GM19395 (cell line): Measurements from ENCODE around the gene VWA1.

Experiments used
- ATAC-seq: cut with Tn5 transposase; IDR thresholded peaks from one replicate; pipeline ENCODE4 v1.9.1; 2021; ENCODE audit warnings: mild to moderate bottlenecking, moderate library complexity; ENCODE audit not compliant: unreplicated experiment

Gene VWA1

GRCh38 chr1:1435106-1435903 lies at the start of gene VWA1:
TSS of gene VWA1 (plus strand) at chr1:1435690. CDS start at chr1:1435749, 59 bp downstream.
- no peak for ATAC-seq

DNA sequence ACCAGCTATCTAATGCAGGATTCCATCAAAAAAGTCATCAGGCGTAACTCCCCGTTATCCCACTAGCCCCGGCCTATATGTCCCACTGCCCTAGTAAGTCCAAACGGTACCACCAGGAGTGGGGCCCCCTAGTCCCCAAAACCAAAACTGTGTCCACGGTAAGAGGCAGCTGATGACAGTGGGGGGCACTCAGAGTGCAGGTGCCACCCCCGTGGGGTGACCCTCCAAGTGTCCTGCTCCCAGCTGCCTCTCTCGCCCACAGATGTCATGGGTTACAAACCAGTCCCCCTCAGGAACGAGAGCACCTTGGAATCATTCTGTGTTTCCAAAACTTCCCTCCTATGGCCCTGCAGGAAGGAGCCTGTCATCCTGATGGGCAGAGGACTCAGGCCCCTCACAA lies 49.6 kb upstream of the VWA1 start:
- ATAC-seq: no peak

DNA sequence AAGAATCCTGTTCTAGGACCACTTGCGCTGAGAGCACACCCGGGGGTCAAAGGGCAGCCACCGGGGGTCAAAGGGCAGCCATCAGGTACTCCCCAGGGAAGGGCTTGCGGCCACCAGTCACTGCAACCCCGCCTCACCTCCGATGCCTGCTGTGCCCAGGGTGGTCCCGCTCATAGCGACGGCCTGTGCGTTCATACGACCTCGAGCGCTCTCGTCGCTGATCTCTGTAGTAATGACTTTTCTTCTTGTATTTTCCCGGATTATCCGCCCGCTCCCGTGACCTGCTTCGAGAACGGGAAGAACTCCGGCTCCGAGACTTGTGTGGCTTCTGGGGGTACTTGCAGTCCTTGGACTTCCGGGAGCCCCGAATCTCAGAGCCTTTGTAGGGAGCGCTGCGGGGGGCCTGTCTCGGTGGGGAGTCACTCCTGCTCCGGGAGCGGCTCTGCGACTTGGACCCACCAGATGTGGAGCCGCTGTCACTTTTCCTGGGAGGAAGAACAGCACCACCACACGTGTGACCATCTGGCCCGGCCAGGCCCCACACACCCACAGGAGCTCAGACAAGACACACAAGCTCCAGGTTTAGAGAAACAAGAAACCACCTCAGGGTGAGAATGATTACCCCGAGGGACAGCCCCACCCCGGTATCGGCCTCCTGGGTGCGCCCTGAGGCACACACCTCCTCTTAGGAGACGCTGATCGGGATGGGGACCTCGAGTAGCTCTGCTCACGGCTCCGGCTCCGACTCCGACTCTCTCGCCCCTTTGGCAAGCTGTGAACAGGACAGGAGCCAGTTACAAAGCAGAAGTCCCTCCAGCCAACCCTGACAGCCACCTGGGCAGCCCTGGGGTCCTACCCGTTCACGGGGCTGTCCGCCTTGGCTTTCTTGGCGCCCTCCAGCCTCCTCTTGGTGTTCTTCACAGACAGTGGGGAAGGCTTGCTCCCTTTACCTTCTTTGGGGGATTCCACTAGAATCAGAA lies 48.1 kb upstream of the VWA1 start:
- ATAC-seq: no peak

DNA sequence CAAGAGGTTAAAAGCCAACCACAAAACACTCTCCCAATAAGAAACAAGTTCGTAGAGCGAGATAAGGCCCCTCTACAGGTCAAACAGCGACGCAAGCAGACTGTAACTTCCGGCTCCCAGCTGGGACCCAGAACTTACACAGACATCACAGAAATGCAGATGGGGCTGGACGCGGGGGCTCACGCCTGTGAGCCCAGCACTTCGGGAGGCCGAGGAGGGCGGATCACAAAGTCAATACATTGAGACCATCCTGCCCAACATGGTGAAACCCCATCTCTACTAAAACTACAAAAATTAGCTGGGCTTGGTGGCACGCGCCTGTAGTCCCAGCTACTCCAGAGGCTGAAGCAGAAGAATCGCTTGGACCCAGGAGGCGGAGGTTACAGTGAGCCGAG lies 47.4 kb upstream of the VWA1 start:
- ATAC-seq: no peak

GRCh38 chr1:1390675-1391074 lies 44.8 kb upstream of the VWA1 start:
- no peak for ATAC-seq

- ATAC-seq: no peak
Observed at GRCh38 chr1:1391225-1391624, 44.3 kb upstream of the VWA1 start.

- no peak for ATAC-seq
Observed at GRCh38 chr1:1393014-1393413, 42.5 kb upstream of the VWA1 start.

- ATAC-seq: no peak
Observed at GRCh38 chr1:1393428-1393827, 42.1 kb upstream of the VWA1 start.

DNA sequence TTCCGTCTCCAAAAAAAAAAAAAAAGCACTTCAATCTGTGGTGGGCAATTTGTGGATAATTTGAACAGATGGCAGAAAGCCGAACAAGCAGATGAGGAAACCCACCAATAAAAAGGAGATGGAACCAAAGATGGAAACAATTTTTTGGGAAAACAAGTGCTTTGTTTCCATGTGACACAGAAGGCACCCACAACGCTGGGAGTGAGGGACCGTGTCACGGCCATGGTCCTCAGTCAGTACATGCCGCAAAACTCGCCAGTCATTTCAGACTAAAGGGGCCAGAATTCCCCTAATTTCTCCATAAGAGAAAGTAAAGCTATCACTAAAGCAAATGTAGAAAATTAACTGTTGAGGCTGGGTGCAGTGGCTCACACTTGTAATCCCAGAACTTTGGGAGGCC lies 41.4 kb upstream of the VWA1 start:
- no peak for ATAC-seq

DNA sequence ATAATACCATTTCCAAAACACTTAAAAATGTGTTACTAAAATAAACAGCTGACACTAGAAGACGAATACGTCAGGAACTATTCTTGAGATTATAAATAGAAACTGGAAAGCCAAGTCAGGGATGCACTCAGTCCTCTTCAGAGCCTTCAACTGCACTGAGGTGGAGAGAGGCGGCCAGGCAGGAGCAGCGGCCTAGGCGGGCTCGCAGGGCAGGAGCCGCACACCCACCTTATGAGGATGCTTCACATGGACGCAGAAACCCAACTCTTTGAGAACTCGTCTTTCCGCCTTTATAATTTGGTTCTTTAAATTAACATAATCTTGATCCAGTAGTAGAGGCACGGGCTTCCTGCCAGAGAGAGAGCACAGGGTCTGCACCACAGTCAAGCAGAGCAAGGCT lies 40.3 kb upstream of the VWA1 start:
- ATAC-seq: no peak

DNA sequence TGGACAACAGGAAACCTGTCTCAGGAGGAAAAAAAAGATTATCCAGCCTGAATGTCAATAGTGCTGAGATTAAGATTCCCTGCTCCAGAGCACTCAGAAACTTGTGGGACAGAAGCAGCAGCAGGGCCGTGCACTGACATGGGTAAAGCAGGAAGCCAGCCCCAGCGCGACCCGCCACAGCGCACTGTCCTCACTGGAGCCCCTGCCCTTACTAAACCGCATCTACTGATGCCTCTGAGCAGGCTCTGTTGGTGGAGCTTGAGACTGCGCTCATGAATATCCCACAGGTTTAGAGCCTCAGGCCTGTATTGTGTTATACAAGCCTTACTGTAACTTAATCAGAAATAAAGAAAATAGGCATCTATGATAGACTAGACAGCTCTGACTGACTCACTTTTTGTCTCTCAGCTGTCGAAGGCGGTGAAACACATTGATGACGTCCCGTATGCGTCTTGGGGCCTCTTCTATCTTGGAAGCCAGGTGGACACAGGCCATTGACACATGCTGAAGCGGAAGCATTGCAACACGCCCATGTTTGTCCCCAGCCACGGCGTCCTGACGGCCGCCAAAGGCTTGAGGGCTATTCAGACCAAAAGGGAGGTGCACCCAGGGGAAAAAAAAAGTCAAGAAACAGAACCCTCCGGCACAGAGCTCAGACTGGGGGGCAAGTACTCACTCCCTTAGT lies 37.5 kb upstream of the VWA1 start:
- no peak for ATAC-seq

- peak; percentile 4 for ATAC-seq
Observed at GRCh38 chr1:1398677-1399186, 36.8 kb upstream of the VWA1 start.

DNA sequence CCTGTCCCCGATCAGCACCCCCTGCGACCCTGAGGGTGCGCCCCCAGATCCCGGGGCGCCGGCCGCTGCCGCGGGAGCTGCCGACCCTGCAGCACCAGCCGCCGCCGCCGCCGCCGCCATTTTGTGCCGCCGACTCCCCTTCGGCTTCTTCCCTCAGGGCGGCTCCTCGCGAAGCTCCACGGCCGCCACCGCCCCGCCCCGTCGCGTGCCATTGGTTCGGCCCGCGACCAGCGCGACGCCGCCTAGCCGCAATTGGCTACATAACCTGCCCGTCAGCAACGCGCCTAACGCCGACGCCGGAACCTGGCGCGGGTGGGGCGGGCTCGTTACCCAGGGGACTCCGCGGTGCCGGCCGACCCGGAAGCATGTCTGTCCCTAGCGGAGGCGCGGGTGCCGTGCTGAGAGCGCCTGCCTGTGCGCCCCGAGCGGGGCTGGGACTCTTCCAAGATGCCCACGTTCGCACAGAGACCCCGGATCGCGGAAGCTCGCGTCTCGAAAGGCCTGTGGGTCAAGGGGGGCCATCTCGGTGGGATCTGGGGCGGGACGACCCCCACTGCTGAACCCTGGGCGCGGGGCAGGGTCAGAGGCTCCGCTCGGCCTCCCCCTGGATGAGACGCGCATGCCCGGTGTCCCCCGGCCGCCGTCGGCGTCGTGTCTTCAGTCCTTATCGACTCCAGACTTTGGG lies 36.2 kb upstream of the VWA1 start, which contains the start of gene CCNL2:
Gene CCNL2, minus strand, starts transcription at position 149 of the 685 bp plus-strand sequence. Its CDS starts 29 bp downstream, at position 120.
- ATAC-seq: peak; percentile 91

DNA sequence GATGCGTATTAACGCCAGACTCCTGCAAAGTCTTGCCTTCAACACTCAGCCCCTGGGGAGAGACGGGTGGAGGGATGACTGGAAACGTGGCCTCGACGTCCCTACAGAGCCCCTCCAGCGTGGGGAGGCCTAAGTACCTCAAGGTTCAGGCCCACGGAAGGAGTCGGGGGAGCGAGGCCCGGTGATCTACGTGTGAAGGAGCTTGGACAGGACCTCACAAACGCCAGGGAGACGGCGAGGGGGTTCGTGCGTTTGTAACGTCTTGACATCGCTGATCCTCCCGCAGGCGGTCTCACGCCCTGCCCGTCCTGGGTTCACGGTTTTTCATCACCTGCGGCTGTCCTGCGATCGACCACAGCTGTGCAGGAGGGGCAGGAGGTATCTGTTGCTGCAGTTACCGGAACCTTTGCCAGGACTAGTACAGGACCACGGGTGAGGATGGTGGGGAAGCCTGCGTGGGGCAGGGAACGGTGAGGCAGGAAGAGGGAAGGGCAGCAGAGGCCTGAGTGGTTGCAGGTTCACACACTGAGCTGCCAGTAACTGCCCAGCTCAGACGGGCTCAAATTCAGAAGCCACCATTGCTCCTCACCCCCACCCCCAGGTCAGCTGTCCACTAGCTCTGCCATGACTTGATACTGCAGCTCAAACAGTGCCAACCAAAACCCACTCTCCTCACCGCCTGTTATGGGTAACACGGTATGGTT lies 35.5 kb upstream of the VWA1 start:
- ATAC-seq: peak; percentile 8

GRCh38 chr1:1400576-1401456 lies 34.7 kb upstream of the VWA1 start:
- no peak for ATAC-seq

DNA sequence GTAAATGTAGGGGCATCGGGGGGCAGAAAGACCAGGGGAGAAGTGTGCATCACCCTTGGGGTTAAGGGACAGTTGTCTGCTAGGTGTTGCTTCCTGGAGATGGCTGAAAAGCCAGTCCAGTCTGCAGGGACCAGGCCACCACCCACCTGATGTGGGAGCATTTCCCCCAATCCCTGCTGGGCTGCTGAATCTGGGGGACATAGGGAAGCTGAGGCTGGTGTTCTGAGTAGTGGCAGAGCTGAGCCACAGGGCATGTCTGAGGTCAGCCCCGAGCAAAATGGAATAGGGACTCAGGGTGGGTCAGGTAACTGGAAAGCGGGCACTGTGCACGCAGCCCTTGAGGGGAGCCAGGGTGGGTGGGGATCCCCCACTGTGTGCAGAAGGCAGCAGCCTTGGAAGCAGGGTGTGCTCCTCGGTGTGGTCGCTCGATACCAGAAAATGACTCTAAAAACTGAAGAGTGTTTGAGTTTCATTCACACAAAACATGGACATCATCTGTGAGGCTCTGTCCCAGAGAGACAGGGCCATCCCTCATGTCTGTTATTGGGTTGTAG lies 34.0 kb upstream of the VWA1 start:
- no peak for ATAC-seq

DNA sequence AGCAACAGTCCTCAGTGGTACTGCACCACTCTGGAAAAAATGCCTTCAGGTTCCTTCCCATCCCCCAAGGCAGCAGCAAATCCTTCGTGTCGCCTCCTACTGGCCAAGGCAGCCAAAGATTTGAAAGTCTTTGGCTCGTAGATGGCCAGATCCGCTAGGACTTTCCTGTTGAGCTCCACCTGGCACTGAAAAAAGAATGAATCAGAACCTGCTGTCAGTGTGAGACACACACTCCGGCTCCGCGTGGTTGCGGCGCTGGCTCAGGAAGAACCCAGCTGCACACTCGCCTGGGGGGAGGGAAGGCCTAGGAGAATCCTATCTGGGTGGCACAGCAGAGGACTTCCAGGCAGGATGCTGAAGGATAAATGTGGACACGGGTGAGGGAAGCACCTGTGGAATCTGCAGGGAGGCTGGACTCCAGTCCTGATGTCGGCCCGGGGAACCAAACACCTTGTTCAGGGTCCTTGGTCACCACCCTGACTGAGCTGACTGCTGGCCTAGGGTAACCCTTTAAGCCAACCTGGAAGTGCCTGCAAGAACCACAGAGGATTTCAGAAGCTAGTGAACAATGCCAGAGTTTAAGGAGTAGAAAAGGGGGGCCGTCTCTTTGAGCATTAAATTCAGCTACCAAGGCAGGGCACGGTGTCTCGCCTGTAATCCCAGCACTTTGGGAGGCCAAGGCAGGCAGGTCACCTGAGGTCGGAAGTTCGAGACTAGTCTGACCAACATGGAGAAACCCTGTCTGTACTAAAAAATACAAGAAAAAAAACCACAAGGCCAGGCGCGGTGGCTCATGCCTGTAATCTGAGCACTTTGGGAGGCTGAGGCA lies 33.2 kb upstream of the VWA1 start:
- no peak for ATAC-seq
